ENCODE measurements around the gene LYPD8.

LYPD8 gene

GRCh38 chr1:248699099-248699498 is 56.5 kb downstream of the LYPD8 start:
- no peak for DNase-seq

GRCh38 chr1:248697907-248698306 is 57.7 kb downstream of the LYPD8 start:
- DNase-seq, result no peak

- DNase-seq, result no peak
Measured at GRCh38 chr1:248696774-248697173, 58.8 kb downstream of the LYPD8 start.

- DNase-seq, result peak in 3 of 51 donors; percentile 2 to 6 (median 3)
Measured at GRCh38 chr1:248696261-248696660, 59.3 kb downstream of the LYPD8 start.

- DNase-seq, result no peak
Measured at GRCh38 chr1:248695451-248696132, 60.0 kb downstream of the LYPD8 start.

GRCh38 chr1:248691567-248692155 is 63.9 kb downstream of the LYPD8 start:
- no peak for DNase-seq
